Left cardiac atrium (tissue), 4 donors: Measurements from ENCODE around the gene PPP2R5A. TPM values are rescaled to one million over a fixed set of nuclear protein-coding genes. Genes with fewer than 3 reads are reported as not detected.

Experiments used
- ATAC-seq, 2 donors: fragments of 200-7000 bp; cut with Tn5 transposase; one replicate each; pipeline ENCODE4 v1.9.1; 2020; ENCODE audit warnings: mild to moderate bottlenecking in 2 of 2, moderate library complexity in 2 of 2
- DNase-seq: peaks from one replicate; pipeline ENCODE4 v3.0.0-alpha.2; 2020
- intact Hi-C, 2 donors: fragments of 100-400 bp; cut with DNase I; formaldehyde crosslinking; loops; one replicate each; pipeline versions ENCODE4 v1.14.1 to v1.15.1; 2022 to 2023
- long read RNA-seq: library from polyadenylated mRNA; unstranded; transcript quantifications from one replicate; pipeline ENCODE4 v2.0.0, GENCODE V29; 2021
- total RNA-seq, 2 donors: library from RNA; stranded (reverse); fragmentation: NEBNext Ultra II Directional; extraction: Animal tissue kit (Norgen Biotek cat#: 25700); gene quantifications; one replicate each; pipeline ENCODE4 v1.2.1, GENCODE V29; 2021
- donor health status: DM: no; HTN: yes; CAD: no.
- donor health status: DM: no; HTN: yes; CAD: no; lungs with severe emphysema.
- donor health status: DM: yes; HTN: yes; CAD: no.
- donor health status: Dilated cardiomyopathy.

The PPP2R5A gene
- 10 to 100 TPM; 68.4 to 69.0 TPM for total RNA-seq
- long read RNA-seq, partial matches to known transcripts = 2 of 6 reads
- long read RNA-seq, other reads (novel, unspliced or antisense) = 1 of 6 reads

GRCh38 chr1:212284744-212285684, at the start of gene PPP2R5A:
Gene PPP2R5A, plus strand, starts transcription at chr1:212285410. Its CDS starts 701 bp downstream, at chr1:212286111.
- ATAC-seq = peak; percentile 94 to 97

DNA sequence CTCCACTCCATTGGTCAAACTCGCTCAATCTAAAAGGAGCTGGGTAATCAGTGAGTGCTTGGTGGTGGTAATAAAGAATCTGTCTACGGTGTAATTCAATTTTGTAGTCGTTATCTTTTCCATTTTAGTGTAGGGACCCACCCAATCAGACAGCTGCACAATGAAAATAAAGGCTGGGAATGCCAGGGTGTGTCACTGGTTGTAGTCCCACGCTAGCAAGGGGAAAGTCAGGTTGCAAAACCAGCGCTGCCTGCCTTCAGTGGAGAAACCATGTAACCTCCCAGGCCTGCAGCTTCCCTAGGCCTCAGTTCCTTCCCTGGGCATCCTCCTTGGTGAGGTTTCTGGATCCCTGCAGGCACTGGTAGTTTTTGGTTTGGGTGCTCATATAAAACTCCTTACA, 49.4 kb upstream of the PPP2R5A start:
- DNase-seq (no peak), ATAC-seq (no peak)
- intact Hi-C loops = no loop called here

More at GRCh38 chr1:212284744-212285684, at the start of gene PPP2R5A:
- peak; percentile 99 for DNase-seq
- intact Hi-C loops = loop anchor here (5.0 kb wide), 3 partner anchors 53 to 213 kb away; no protein-coding TSS in a partner anchor

DNA sequence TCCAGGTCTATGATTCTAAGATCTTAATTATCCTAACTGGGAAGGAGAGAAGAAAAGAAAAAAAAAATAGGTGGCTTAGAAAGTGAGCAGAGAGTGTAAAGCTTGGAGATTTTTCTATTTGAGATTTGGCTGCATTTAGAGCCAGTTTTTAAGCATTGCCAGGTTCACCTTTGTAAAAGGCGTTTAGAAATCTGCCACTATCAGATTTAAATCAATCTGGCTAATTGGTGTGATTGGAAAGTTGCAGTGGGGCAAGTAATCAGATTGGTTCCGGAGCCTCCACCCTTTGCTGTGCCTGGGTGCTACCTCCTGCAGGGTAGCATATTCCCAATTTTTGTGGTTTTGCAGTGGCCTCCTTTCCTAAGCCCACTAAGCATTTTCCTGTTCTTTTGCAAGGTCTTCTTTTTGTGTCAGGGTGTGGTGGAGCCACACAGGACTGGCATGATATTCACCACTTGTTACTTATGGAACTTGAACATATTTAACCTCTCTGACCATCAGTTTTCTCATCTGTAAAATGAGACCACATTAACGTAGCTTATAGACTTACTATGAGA, 48.5 kb upstream of the PPP2R5A start:
- DNase-seq = no peak
- no peak for ATAC-seq
- intact Hi-C loops = no loop called here

GRCh38 chr1:212237651-212238050, 47.6 kb upstream of the PPP2R5A start:
- no peak for DNase-seq
- ATAC-seq = no peak
- intact Hi-C loops = no loop called here

DNA sequence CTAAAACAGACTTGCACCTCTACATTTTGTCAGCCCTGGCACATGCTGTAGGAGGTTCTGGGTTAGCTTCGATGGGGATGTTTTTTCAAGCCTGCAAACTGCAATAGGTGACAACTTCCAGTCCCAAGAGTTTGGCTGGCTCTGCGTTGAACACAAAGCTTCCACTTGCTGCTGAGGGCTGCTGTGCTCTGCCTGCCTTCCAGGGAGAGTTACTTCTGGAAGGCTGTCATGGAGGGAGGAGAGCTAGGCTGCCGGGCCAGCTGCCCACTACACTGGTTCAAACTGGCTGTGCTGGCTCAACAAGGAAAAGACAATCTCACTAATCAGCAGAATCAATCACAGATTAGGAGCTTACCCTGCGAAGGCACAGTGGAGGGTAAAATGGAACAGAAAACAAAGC, 46.7 kb upstream of the PPP2R5A start:
- intact Hi-C loops = no loop called here

GRCh38 chr1:212241501-212241900, 43.7 kb upstream of the PPP2R5A start:
- intact Hi-C loops = no loop called here
- DNase-seq = no peak
- no peak for ATAC-seq

More for the DNA sequence above, 46.7 kb upstream of the PPP2R5A start:
- ATAC-seq (peak in 1 of 2 donors; percentile 59), DNase-seq (no peak)

DNA sequence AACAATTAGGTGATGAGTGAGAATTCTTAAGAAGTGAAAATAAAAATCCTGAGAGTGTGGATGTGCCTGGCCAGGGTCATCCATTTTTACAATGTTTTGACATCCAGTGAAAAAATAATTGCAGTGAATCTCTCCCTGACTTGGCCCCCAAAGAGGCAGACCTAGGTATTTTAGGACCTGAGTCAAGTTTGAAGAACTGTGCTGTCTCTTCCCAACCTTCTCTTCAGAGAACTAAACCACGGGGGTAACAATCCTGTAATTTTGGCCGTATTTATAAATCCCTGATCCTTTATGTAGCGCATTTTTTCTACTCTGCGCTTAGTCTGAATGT, 43.3 kb upstream of the PPP2R5A start:
- intact Hi-C loops = no loop called here
- no peak for DNase-seq

DNA sequence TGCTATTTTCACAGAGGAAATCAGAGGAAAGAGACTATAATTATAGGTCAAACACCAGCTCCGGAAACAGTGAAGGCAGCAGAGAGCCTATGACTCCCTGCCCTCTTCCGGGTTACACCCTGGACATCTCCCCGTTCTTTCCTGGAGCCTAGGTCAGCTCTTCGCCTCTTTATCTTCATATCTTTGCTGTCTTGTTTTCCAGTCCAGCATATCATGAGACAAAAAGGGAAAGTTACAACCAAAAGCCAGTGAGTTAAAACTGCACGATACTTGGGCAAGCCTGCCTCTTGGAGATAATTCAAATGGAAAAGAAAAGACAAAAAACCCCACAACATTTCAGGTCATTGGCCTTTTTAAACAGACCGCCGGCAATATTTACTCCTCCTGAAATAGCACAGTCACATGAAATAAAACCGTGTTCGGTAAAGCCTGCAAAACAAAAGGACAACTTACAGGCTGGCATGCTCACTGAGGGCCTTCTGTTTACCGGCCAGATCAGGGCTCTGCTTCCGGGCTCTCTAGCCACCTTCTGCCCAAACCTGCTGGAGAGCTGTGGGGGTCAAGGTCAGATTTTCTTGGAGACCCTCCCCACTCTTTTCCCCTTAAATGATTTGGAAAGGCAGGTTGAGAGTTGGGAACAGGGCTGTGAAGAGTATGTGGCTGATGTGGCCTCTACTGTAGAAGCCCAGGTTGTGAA, 42.8 kb upstream of the PPP2R5A start:
- intact Hi-C loops = no loop called here
- DNase-seq = peak; percentile 29
- peak in 1 of 2 donors; percentile 64 for ATAC-seq

More for the DNA sequence above, 43.3 kb upstream of the PPP2R5A start:
- no peak for ATAC-seq

- intact Hi-C loops = no loop called here
- ATAC-seq (no peak), DNase-seq (no peak)
Observed at GRCh38 chr1:212242985-212243308, 42.3 kb upstream of the PPP2R5A start.

DNA sequence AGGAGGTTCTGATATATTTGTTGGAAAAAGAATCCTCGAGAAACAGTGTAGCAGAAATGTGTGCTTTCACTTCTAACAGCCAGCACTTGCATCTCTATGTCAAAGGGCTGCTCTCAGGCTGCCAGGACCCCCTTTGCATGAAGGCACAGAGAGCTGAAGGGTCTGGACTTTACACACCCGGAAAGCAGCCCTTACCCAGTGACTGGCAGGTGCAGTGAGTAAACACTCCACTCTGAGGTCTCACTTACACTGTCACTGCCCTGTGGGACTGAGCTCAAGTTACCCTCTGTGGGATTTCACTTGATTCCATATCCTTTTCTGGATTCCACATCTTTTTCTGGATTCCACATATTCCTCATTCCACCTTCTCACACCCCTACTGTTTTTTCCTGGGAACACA, 40.8 kb upstream of the PPP2R5A start:
- no peak for DNase-seq
- ATAC-seq = no peak
- intact Hi-C loops = no loop called here

GRCh38 chr1:212247179-212247721, 38.0 kb upstream of the PPP2R5A start:
- intact Hi-C loops = no loop called here
- ATAC-seq (peak; percentile 47 to 68), DNase-seq (peak; percentile 42)

GRCh38 chr1:212247988-212248387, 37.2 kb upstream of the PPP2R5A start:
- intact Hi-C loops = no loop called here
- no peak for DNase-seq
- no peak for ATAC-seq

DNA sequence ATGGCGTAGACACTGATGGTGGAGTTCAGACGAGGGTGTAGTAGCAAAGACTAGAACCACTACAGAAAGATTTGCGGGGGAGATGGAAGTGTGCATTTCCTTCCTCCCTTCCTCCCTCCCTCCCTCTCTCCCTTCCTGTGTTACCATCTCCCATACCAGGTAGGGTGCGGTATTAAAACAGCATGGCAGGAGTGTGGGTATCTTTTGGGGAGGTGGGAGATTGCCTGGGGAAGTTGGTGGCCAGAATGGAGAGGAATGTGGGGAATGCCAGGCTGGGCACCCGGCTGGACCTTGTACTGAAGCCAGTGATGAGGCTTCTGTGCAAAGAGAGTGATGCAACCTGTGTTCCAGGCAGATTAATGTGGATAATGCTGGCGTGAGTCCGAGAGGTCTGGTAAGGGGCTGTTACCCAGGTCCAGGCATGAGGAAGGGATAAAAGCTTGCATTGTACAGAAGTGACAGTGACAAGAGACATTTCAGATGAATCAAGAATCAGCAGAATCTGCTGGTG, 30.3 kb upstream of the PPP2R5A start:
- peak; percentile 23 to 48 for ATAC-seq
- intact Hi-C loops = no loop called here

GRCh38 chr1:212255705-212256307, 29.4 kb upstream of the PPP2R5A start:
- ATAC-seq = peak; percentile 36 to 46

More for the DNA sequence above, 30.3 kb upstream of the PPP2R5A start:
- no peak for DNase-seq

GRCh38 chr1:212256369-212256768, 28.8 kb upstream of the PPP2R5A start:
- peak; percentile 53 to 71 for ATAC-seq
- intact Hi-C loops = no loop called here
- no peak for DNase-seq

More at GRCh38 chr1:212255705-212256307, 29.4 kb upstream of the PPP2R5A start:
- no peak for DNase-seq
- intact Hi-C loops = no loop called here

GRCh38 chr1:212257157-212257556, 28.1 kb upstream of the PPP2R5A start:
- intact Hi-C loops = no loop called here
- ATAC-seq (peak in 1 of 2 donors; percentile 35), DNase-seq (no peak)

- ATAC-seq = no peak
- intact Hi-C loops = no loop called here
- no peak for DNase-seq
Observed at GRCh38 chr1:212259693-212260480, 25.3 kb upstream of the PPP2R5A start.
